Endothelial cell (in vitro differentiated cells): Measurements from ENCODE around the gene ANGPTL5. TPM values are rescaled to one million over a fixed set of nuclear protein-coding genes. Genes with fewer than 3 reads are reported as not detected.

ENCODE experiments used
- DNase-seq: peaks from one replicate; pipeline ENCODE4 v3.0.0; 2021; ENCODE audit warnings: low spot score
- H3K27ac Mint-ChIP-seq: one replicate; pipeline ENCODE4 v1.8.0; 2021; ENCODE audit warnings: mixed read lengths, inconsistent platforms; ENCODE audit not compliant: unreplicated experiment
- H3K27me3 Mint-ChIP-seq: one replicate; pipeline ENCODE4 v1.8.0; 2021; ENCODE audit warnings: mild to moderate bottlenecking, moderate library complexity, mixed read lengths, inconsistent platforms; ENCODE audit not compliant: unreplicated experiment
- H3K36me3 Mint-ChIP-seq: one replicate; pipeline ENCODE4 v1.8.0; 2021; ENCODE audit warnings: mild to moderate bottlenecking, low read depth, mixed read lengths, inconsistent platforms; ENCODE audit not compliant: unreplicated experiment
- H3K4me1 Mint-ChIP-seq: one replicate; pipeline ENCODE4 v1.8.0; 2021; ENCODE audit warnings: mild to moderate bottlenecking, mixed read lengths, inconsistent platforms; ENCODE audit not compliant: unreplicated experiment
- H3K4me3 Mint-ChIP-seq: one replicate; pipeline ENCODE4 v1.8.0; 2021; ENCODE audit warnings: mild to moderate bottlenecking, mixed read lengths, inconsistent platforms; ENCODE audit not compliant: unreplicated experiment
- H3K9me3 Mint-ChIP-seq: one replicate; pipeline ENCODE4 v1.8.0; 2021; ENCODE audit warnings: mixed read lengths, inconsistent platforms; ENCODE audit not compliant: unreplicated experiment
- total RNA-seq: library from RNA; stranded (reverse); fragmentation: NEBNext Ultra II Directional; extraction: Animal tissue kit (Norgen Biotek cat#: 25700); gene quantifications from one replicate; pipeline ENCODE4 v1.2.1, GENCODE V29; 2021; ENCODE audit not compliant: unreplicated experiment
- TF ChIP-seq, protein P1 (sequence below): fragments of 200-600 bp; sonication (generic); IDR thresholded peaks from one replicate; pipeline ENCODE4 v1.5.0; 2021; ENCODE audit warnings: antibody characterized with exemption; ENCODE audit not compliant: unreplicated experiment

Gene ANGPTL5
- total RNA-seq, 1 donor from 2014 or later, result not detected

DNA sequence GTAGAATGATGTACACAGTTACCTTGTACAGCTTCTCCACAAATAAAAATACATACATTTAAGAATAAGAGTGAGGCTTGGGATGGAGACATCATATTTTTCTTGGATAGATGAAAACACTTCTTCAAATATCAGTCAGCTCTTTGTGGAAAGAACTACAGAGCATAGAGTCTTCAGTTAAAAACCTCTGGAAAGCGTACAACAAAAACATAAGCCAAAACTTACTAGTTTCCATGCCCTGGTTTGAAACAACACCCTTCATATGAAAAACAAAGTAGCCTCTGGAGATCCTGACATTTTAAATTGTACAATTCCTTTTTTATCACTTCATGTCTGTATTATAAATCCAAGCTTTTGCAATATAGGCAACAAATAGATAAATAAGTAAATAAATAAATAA, 8.5 kb downstream of the ANGPTL5 start:
- H3K27me3 Mint-ChIP-seq, result peaks cover 1% of the 10 kb centered on the region
- H3K36me3 Mint-ChIP-seq, result no peaks in the 10 kb centered on the region
- no peaks in the 10 kb centered on the region for H3K9me3 Mint-ChIP-seq
- no peak overlapping the region for H3K27ac Mint-ChIP-seq
- no peak overlapping the region for H3K4me3 Mint-ChIP-seq
- peaks cover 18% of the 10 kb centered on the region for H3K4me1 Mint-ChIP-seq
- TF ChIP-seq, protein P1, sequence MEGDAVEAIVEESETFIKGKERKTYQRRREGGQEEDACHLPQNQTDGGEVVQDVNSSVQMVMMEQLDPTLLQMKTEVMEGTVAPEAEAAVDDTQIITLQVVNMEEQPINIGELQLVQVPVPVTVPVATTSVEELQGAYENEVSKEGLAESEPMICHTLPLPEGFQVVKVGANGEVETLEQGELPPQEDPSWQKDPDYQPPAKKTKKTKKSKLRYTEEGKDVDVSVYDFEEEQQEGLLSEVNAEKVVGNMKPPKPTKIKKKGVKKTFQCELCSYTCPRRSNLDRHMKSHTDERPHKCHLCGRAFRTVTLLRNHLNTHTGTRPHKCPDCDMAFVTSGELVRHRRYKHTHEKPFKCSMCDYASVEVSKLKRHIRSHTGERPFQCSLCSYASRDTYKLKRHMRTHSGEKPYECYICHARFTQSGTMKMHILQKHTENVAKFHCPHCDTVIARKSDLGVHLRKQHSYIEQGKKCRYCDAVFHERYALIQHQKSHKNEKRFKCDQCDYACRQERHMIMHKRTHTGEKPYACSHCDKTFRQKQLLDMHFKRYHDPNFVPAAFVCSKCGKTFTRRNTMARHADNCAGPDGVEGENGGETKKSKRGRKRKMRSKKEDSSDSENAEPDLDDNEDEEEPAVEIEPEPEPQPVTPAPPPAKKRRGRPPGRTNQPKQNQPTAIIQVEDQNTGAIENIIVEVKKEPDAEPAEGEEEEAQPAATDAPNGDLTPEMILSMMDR, result no peak
- no peak for DNase-seq

- TF ChIP-seq, protein P1, result no peak
- Mint-ChIP-seq H3K4me3 (no peak overlapping the region), H3K27ac (no peak overlapping the region)
These were observed 21.8 kb downstream of the ANGPTL5 start for GRCh38 chr11:101894505-101894904.

GRCh38 chr11:101889767-101890166, 26.6 kb downstream of the ANGPTL5 start:
- no peaks in the 10 kb centered on the region for H3K36me3 Mint-ChIP-seq
- no peak for DNase-seq

More at GRCh38 chr11:101894505-101894904, 21.8 kb downstream of the ANGPTL5 start:
- Mint-ChIP-seq H3K36me3 (no peaks in the 10 kb centered on the region), H3K4me1 (peaks cover 4% of the 10 kb centered on the region), H3K27me3 (no peaks in the 10 kb centered on the region), H3K9me3 (no peaks in the 10 kb centered on the region)
- DNase-seq, result no peak

DNA sequence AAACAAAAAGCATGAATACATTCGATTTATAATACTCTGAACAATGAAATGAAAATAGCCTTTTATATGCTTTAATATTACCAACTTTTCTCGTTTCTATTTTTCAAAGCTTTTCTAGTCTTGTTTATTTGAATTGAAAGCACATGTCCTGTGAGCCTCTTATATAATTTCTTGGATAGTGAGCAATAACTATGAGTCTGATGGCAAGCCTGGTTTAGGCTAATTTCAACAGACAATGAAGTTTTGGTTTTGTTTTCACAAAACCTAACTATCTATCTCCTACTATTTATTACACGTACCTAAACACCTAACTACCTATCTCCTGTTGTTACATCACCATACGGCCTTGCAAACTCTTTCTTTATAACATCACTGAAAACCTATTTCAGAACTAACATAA, 30.7 kb downstream of the ANGPTL5 start:
- H3K4me1 Mint-ChIP-seq, result peaks cover 4% of the 10 kb centered on the region
- H3K4me3 Mint-ChIP-seq, result no peak overlapping the region
- no peak overlapping the region for H3K27ac Mint-ChIP-seq
- H3K9me3 Mint-ChIP-seq, result no peaks in the 10 kb centered on the region
- no peak for DNase-seq
- peaks cover 2% of the 10 kb centered on the region for H3K27me3 Mint-ChIP-seq
- TF ChIP-seq, protein P1, result no peak
- H3K36me3 Mint-ChIP-seq, result no peaks in the 10 kb centered on the region

More at GRCh38 chr11:101889767-101890166, 26.6 kb downstream of the ANGPTL5 start:
- TF ChIP-seq, protein P1, result no peak
- peaks cover 2% of the 10 kb centered on the region for H3K27me3 Mint-ChIP-seq
- no peak overlapping the region for H3K4me3 Mint-ChIP-seq
- peaks cover 4% of the 10 kb centered on the region for H3K4me1 Mint-ChIP-seq
- H3K27ac Mint-ChIP-seq, result no peak overlapping the region
- no peaks in the 10 kb centered on the region for H3K9me3 Mint-ChIP-seq

- H3K4me3 Mint-ChIP-seq, result no peak overlapping the region
These were observed 34.7 kb downstream of the ANGPTL5 start for GRCh38 chr11:101881586-101881985.

More at GRCh38 chr11:101881586-101881985, 34.7 kb downstream of the ANGPTL5 start:
- Mint-ChIP-seq H3K27me3 (no peaks in the 10 kb centered on the region), H3K27ac (no peak overlapping the region), H3K9me3 (no peaks in the 10 kb centered on the region), H3K4me1 (no peaks in the 10 kb centered on the region), H3K36me3 (no peaks in the 10 kb centered on the region)
- no peak for DNase-seq
- TF ChIP-seq, protein P1, result no peak
